WTC11 (cell line): Measurements from ENCODE around the gene LRP1. TPM values are rescaled to one million over a fixed set of nuclear protein-coding genes. Genes with fewer than 3 reads are reported as not detected.
A peak's percentile ranks its signal among the peaks of the same experiment; 100 is the strongest.

Experiments
- ATAC-seq: fragments of 200-7000 bp; cut with Tn5 transposase; 2 replicates; pipeline ENCODE4 v1.10.0; 2021; ENCODE audit warnings: mild to moderate bottlenecking, moderate library complexity
- CTCF ChIA-PET: fragments of 300-600 bp; sonication (Branson Sonifier 250); formaldehyde crosslinking; loops from one replicate; lab custom pipeline; 2021; ENCODE audit warnings: antibody characterized with exemption; lab: Charles Lee
- POLR2A ChIA-PET: fragments of 350-600 bp; sonication (Branson Sonifier 250); formaldehyde crosslinking; loops from one replicate; lab custom pipeline; 2021; ENCODE audit warnings: antibody characterized with exemption; lab: Charles Lee
- DNase-seq: peaks from one replicate; pipeline ENCODE4 v3.0.0; 2021; ENCODE audit warnings: low spot score
- H3K27ac Mint-ChIP-seq: 2 replicates; pipeline ENCODE4 v1.8.0; 2021; ENCODE audit warnings: mixed read lengths
- H3K27me3 Mint-ChIP-seq: 2 replicates; pipeline ENCODE4 v1.8.0; 2021; ENCODE audit warnings: low read depth, mild to moderate bottlenecking, moderate library complexity, mixed read lengths
- H3K36me3 Mint-ChIP-seq: 2 replicates; pipeline ENCODE4 v1.8.0; 2021; ENCODE audit warnings: mixed read lengths
- H3K4me1 Mint-ChIP-seq: 2 replicates; pipeline ENCODE4 v1.8.0; 2022; ENCODE audit warnings: mixed read lengths
- H3K4me3 Mint-ChIP-seq: 2 replicates; pipeline ENCODE4 v1.8.0; 2021; ENCODE audit warnings: mild to moderate bottlenecking, moderate library complexity, mixed read lengths
- H3K9me3 Mint-ChIP-seq: 2 replicates; pipeline ENCODE4 v1.8.0; 2021; ENCODE audit warnings: mixed read lengths
- CBFB ChIP-seq: sonication (generic); formaldehyde crosslinking; IDR thresholded peaks from 2 replicates; pipeline ENCODE4 v1.8.1; 2022; ENCODE audit warnings: mild to moderate bottlenecking, low read depth, missing genetic modification reagents
- KAT7 ChIP-seq: sonication (generic); formaldehyde crosslinking; IDR thresholded peaks from 2 replicates; pipeline ENCODE4 v1.8.1; 2023; ENCODE audit warnings: missing genetic modification reagents, mild to moderate bottlenecking, borderline replicate concordance
- NFATC4 ChIP-seq: fragments of 250-450 bp; sonication (Bioruptor Pico); IDR thresholded peaks from 2 replicates; pipeline ENCODE4 v1.9.0; 2021; ENCODE audit warnings: mild to moderate bottlenecking
- PRRX2 ChIP-seq: fragments of 250-450 bp; sonication (Bioruptor Pico); IDR thresholded peaks from 2 replicates; pipeline ENCODE4 v1.8.0; 2021; ENCODE audit warnings: mild to moderate bottlenecking
- SMAD3 ChIP-seq: sonication (generic); formaldehyde crosslinking; IDR thresholded peaks from 2 replicates; pipeline ENCODE4 v1.8.0; 2022; ENCODE audit warnings: missing genetic modification reagents, mild to moderate bottlenecking, borderline replicate concordance
- ZNF671 ChIP-seq: fragments of 250-450 bp; sonication (Bioruptor Pico); IDR thresholded peaks from 2 replicates; pipeline ENCODE4 v1.8.0; 2021; ENCODE audit warnings: mild to moderate bottlenecking
- total RNA-seq: library from RNA; stranded (reverse); gene quantifications from 3 replicates; pipeline ENCODE4 v1.2.3, GENCODE V29; 2021
- TF ChIP-seq, protein P1 (sequence below): sonication (generic); formaldehyde crosslinking; conservative IDR thresholded peaks from 2 replicates; pipeline ENCODE4 v1.8.1; 2023; ENCODE audit warnings: mild to moderate bottlenecking, low read depth, missing genetic modification reagents, moderate library complexity
- TF ChIP-seq, protein P2 (sequence below): fragments of 250-450 bp; sonication (Bioruptor Pico); IDR thresholded peaks from 2 replicates; pipeline ENCODE4 v1.9.0; 2021; ENCODE audit warnings: mild to moderate bottlenecking
- TF ChIP-seq, protein P3 (sequence below): sonication (generic); formaldehyde crosslinking; IDR thresholded peaks from 2 replicates; pipeline ENCODE4 v1.8.1; 2023; ENCODE audit warnings: mild to moderate bottlenecking, moderate library complexity, missing genetic modification reagents
- TF ChIP-seq, protein P4 (sequence below): fragments of 200-600 bp; IDR thresholded peaks from 2 replicates; pipeline ENCODE4 v1.8.0; 2022; ENCODE audit warnings: antibody characterized with exemption
- TF ChIP-seq, protein P5 (sequence below): fragments of 250-450 bp; sonication (Bioruptor Pico); IDR thresholded peaks from 2 replicates; pipeline ENCODE4 v1.9.0; 2021; ENCODE audit warnings: moderate library complexity, mild to moderate bottlenecking, inconsistent platforms, borderline replicate concordance
- TF ChIP-seq, protein P6 (sequence below): sonication (generic); formaldehyde crosslinking; IDR thresholded peaks from 2 replicates; pipeline ENCODE4 v1.8.1; 2023; ENCODE audit warnings: mild to moderate bottlenecking, missing genetic modification reagents, moderate library complexity
- TF ChIP-seq, protein P7 (sequence below): sonication (generic); formaldehyde crosslinking; IDR thresholded peaks from 2 replicates; pipeline ENCODE4 v1.8.1; 2022; ENCODE audit warnings: mild to moderate bottlenecking, missing genetic modification reagents, moderate library complexity, borderline replicate concordance
- TF ChIP-seq, protein P8 (sequence below): sonication (generic); formaldehyde crosslinking; IDR thresholded peaks from 2 replicates; pipeline ENCODE4 v1.8.0; 2023; ENCODE audit warnings: missing genetic modification reagents, mild to moderate bottlenecking, borderline replicate concordance
- TF ChIP-seq, protein P9 (sequence below): sonication (generic); formaldehyde crosslinking; IDR thresholded peaks from 2 replicates; pipeline ENCODE4 v1.8.0; 2022; ENCODE audit warnings: mild to moderate bottlenecking, missing genetic modification reagents

Gene LRP1
- total RNA-seq, 1 experiment from 2014 or later, result 120 TPM

DNA sequence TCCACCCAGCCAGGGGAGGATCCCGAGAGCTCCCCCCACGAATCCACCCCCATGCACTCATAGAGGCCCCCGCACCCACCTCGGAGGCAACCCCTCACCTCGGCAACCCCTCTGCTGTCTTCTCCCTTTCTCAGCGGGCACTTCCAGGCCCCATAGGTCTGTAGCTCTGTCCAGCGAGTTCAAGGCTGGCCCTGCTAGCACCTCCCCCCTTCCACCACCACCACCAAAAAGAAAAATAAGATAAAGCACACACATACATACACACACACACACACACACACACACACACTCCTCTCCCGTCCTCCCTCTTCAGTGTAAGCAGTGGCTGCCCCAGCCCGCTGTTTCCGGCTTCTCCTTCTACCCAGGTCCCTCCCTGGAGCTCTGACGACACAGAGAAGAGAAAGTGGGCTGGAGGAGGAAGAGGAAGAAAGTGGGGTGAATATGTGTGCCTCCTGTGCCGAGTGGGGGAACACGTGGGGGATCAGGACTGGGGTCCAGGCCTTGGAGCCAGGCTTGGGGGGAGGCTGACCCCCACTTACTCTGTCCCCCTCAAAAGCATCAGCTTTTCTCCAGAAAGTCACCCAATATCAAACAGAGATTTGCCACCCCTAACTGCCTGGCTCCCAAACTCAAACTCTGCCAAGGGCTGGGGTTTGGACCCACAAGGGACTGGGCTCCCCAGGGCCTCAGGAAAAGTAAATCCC is 17.1 kb upstream of the LRP1 start, which contains the start of gene STAT6 (continued):
- TF ChIP-seq, protein P1, sequence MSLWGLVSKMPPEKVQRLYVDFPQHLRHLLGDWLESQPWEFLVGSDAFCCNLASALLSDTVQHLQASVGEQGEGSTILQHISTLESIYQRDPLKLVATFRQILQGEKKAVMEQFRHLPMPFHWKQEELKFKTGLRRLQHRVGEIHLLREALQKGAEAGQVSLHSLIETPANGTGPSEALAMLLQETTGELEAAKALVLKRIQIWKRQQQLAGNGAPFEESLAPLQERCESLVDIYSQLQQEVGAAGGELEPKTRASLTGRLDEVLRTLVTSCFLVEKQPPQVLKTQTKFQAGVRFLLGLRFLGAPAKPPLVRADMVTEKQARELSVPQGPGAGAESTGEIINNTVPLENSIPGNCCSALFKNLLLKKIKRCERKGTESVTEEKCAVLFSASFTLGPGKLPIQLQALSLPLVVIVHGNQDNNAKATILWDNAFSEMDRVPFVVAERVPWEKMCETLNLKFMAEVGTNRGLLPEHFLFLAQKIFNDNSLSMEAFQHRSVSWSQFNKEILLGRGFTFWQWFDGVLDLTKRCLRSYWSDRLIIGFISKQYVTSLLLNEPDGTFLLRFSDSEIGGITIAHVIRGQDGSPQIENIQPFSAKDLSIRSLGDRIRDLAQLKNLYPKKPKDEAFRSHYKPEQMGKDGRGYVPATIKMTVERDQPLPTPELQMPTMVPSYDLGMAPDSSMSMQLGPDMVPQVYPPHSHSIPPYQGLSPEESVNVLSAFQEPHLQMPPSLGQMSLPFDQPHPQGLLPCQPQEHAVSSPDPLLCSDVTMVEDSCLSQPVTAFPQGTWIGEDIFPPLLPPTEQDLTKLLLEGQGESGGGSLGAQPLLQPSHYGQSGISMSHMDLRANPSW (CRISPR knock-in tag), result no peak; the same call in 1 of the 2 replicates
- TF ChIP-seq SMAD3, result no peak
- TF ChIP-seq, protein P2, sequence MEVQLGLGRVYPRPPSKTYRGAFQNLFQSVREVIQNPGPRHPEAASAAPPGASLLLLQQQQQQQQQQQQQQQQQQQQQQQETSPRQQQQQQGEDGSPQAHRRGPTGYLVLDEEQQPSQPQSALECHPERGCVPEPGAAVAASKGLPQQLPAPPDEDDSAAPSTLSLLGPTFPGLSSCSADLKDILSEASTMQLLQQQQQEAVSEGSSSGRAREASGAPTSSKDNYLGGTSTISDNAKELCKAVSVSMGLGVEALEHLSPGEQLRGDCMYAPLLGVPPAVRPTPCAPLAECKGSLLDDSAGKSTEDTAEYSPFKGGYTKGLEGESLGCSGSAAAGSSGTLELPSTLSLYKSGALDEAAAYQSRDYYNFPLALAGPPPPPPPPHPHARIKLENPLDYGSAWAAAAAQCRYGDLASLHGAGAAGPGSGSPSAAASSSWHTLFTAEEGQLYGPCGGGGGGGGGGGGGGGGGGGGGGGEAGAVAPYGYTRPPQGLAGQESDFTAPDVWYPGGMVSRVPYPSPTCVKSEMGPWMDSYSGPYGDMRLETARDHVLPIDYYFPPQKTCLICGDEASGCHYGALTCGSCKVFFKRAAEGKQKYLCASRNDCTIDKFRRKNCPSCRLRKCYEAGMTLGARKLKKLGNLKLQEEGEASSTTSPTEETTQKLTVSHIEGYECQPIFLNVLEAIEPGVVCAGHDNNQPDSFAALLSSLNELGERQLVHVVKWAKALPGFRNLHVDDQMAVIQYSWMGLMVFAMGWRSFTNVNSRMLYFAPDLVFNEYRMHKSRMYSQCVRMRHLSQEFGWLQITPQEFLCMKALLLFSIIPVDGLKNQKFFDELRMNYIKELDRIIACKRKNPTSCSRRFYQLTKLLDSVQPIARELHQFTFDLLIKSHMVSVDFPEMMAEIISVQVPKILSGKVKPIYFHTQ (CRISPR knock-in tag), result no peak
- TF ChIP-seq NFATC4 (CRISPR knock-in tag), result no peak
- no peak for TF ChIP-seq ZNF671 (CRISPR knock-in tag)
- TF ChIP-seq CBFB (CRISPR knock-in tag), result no peak
- no peak for TF ChIP-seq PRRX2 (CRISPR knock-in tag)

DNA sequence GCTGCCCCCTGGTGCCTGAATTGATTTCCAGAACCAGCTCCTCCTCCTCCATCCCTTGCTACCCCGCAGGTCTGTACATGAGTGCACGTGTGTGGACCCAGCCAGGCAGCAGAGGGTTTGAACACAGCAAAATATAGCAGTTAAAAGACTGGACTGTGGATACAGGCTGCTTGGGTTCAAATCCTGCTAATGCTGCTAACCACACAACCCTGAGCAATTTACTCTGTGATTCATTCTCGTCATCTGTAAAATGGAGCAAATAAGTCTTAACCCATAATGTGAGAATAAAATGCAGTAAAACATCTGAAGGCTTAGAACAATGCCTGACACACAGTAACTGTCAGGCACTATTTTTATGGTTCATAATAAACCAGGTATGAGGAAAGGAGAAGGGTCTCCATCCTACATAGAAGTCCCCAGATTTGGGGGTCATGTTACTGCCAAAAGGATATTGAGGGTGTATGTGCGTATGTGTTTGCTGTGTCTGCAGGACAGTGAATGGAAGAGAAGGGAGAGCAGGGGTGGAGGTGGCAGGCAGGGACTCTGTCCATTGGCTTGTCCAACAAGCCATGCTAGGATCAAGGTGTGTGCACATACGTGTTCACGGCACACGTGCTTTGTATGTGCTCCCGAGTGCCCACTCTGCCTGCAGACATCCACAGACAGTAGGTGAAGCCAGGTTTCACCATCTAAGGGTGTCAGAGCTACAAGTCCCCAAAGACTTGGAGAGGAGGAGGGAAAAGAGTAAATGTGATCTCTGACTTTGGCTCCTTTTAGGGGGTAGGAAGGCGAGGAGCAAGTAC is 15.6 kb upstream of the LRP1 start:
- ChIA-PET POLR2A (interaction anchor here (0.5 to 3.9 kb wide), 17 partner anchors 15 to 583 kb away, joined by 3 to 65 read pairs (median 4); partner anchors contain the start of genes LRP1, NAB2, NACA and NEMP1), CTCF (interaction anchor here (0.8 to 5.7 kb wide), 46 partner anchors 10 to 478 kb away, joined by 3 to 270 read pairs (median 9); partner anchors contain the start of genes INHBE, LRP1, LRP1-AS and MYO1A)
- no peak for ATAC-seq
- peak overlapping the region; percentile 32 for H3K4me3 Mint-ChIP-seq
- DNase-seq, result no peak
- no peaks in the 10 kb centered on the region for H3K27me3 Mint-ChIP-seq
- peaks cover 2% of the 10 kb centered on the region; the same call in 1 of the 2 replicates for H3K36me3 Mint-ChIP-seq
- no peak overlapping the region; the same call in 1 of the 2 replicates for H3K27ac Mint-ChIP-seq
- peaks cover 36% of the 10 kb centered on the region for H3K4me1 Mint-ChIP-seq
- no peaks in the 10 kb centered on the region for H3K9me3 Mint-ChIP-seq
- TF ChIP-seq, protein P3, sequence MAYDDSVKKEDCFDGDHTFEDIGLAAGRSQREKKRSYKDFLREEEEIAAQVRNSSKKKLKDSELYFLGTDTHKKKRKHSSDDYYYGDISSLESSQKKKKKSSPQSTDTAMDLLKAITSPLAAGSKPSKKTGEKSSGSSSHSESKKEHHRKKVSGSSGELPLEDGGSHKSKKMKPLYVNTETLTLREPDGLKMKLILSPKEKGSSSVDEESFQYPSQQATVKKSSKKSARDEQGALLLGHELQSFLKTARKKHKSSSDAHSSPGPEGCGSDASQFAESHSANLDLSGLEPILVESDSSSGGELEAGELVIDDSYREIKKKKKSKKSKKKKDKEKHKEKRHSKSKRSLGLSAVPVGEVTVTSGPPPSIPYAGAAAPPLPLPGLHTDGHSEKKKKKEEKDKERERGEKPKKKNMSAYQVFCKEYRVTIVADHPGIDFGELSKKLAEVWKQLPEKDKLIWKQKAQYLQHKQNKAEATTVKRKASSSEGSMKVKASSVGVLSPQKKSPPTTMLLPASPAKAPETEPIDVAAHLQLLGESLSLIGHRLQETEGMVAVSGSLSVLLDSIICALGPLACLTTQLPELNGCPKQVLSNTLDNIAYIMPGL (CRISPR knock-in tag), result no peak
- TF ChIP-seq, protein P4, sequence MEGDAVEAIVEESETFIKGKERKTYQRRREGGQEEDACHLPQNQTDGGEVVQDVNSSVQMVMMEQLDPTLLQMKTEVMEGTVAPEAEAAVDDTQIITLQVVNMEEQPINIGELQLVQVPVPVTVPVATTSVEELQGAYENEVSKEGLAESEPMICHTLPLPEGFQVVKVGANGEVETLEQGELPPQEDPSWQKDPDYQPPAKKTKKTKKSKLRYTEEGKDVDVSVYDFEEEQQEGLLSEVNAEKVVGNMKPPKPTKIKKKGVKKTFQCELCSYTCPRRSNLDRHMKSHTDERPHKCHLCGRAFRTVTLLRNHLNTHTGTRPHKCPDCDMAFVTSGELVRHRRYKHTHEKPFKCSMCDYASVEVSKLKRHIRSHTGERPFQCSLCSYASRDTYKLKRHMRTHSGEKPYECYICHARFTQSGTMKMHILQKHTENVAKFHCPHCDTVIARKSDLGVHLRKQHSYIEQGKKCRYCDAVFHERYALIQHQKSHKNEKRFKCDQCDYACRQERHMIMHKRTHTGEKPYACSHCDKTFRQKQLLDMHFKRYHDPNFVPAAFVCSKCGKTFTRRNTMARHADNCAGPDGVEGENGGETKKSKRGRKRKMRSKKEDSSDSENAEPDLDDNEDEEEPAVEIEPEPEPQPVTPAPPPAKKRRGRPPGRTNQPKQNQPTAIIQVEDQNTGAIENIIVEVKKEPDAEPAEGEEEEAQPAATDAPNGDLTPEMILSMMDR, result no peak; the same call in 1 of the 2 replicates
- TF ChIP-seq, protein P5, sequence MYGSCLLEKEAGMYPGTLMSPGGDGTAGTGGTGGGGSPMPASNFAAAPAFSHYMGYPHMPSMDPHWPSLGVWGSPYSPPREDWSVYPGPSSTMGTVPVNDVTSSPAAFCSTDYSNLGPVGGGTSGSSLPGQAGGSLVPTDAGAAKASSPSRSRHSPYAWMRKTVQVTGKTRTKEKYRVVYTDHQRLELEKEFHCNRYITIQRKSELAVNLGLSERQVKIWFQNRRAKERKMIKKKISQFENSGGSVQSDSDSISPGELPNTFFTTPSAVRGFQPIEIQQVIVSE (CRISPR knock-in tag), result no peak
- TF ChIP-seq, protein P6, sequence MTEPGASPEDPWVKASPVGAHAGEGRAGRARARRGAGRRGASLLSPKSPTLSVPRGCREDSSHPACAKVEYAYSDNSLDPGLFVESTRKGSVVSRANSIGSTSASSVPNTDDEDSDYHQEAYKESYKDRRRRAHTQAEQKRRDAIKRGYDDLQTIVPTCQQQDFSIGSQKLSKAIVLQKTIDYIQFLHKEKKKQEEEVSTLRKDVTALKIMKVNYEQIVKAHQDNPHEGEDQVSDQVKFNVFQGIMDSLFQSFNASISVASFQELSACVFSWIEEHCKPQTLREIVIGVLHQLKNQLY (CRISPR knock-in tag), result no peak
- TF ChIP-seq, protein P7, sequence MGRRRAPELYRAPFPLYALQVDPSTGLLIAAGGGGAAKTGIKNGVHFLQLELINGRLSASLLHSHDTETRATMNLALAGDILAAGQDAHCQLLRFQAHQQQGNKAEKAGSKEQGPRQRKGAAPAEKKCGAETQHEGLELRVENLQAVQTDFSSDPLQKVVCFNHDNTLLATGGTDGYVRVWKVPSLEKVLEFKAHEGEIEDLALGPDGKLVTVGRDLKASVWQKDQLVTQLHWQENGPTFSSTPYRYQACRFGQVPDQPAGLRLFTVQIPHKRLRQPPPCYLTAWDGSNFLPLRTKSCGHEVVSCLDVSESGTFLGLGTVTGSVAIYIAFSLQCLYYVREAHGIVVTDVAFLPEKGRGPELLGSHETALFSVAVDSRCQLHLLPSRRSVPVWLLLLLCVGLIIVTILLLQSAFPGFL (CRISPR knock-in tag), result no peak
- TF ChIP-seq, protein P8, sequence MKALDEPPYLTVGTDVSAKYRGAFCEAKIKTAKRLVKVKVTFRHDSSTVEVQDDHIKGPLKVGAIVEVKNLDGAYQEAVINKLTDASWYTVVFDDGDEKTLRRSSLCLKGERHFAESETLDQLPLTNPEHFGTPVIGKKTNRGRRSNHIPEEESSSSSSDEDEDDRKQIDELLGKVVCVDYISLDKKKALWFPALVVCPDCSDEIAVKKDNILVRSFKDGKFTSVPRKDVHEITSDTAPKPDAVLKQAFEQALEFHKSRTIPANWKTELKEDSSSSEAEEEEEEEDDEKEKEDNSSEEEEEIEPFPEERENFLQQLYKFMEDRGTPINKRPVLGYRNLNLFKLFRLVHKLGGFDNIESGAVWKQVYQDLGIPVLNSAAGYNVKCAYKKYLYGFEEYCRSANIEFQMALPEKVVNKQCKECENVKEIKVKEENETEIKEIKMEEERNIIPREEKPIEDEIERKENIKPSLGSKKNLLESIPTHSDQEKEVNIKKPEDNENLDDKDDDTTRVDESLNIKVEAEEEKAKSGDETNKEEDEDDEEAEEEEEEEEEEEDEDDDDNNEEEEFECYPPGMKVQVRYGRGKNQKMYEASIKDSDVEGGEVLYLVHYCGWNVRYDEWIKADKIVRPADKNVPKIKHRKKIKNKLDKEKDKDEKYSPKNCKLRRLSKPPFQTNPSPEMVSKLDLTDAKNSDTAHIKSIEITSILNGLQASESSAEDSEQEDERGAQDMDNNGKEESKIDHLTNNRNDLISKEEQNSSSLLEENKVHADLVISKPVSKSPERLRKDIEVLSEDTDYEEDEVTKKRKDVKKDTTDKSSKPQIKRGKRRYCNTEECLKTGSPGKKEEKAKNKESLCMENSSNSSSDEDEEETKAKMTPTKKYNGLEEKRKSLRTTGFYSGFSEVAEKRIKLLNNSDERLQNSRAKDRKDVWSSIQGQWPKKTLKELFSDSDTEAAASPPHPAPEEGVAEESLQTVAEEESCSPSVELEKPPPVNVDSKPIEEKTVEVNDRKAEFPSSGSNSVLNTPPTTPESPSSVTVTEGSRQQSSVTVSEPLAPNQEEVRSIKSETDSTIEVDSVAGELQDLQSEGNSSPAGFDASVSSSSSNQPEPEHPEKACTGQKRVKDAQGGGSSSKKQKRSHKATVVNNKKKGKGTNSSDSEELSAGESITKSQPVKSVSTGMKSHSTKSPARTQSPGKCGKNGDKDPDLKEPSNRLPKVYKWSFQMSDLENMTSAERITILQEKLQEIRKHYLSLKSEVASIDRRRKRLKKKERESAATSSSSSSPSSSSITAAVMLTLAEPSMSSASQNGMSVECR (CRISPR knock-in tag), result no peak
- TF ChIP-seq, protein P9, sequence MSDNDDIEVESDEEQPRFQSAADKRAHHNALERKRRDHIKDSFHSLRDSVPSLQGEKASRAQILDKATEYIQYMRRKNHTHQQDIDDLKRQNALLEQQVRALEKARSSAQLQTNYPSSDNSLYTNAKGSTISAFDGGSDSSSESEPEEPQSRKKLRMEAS (CRISPR knock-in tag), result no peak
- TF ChIP-seq KAT7 (CRISPR knock-in tag), result no peak
